Measurements from ENCODE around the gene RASGRF2.

The RASGRF2 gene

GRCh38 chr5:81052325-81052724 lies 92.2 kb downstream of the RASGRF2 start:
- TF ChIP-seq CTCF (IDR thresholded peaks at IDR 0.05), result no peak

DNA sequence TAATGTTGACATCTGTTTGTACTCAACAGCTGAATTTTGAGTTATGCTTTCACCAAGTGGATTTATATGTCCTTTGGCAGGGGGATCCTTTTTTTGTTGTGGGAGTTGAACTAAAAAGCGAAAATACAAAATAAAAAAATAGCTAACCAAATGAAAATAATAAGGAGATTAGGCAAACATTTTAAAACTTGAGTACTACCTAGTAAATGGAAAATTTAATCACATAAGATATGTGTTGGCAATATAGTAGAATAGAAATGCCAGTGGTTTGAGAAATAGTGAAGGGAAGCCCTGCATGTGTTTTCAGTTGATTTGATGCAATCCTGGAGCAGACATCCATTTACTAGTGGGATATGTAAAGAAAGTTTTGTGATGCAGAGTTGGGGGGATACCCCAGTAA lies 98.0 kb downstream of the RASGRF2 start:
- TF ChIP-seq CTCF (IDR thresholded peaks at IDR 0.05), result no peak

- no peak for TF ChIP-seq CTCF (IDR thresholded peaks at IDR 0.05)
Measured at GRCh38 chr5:81065492-81065891, 105.3 kb downstream of the RASGRF2 start.

DNA sequence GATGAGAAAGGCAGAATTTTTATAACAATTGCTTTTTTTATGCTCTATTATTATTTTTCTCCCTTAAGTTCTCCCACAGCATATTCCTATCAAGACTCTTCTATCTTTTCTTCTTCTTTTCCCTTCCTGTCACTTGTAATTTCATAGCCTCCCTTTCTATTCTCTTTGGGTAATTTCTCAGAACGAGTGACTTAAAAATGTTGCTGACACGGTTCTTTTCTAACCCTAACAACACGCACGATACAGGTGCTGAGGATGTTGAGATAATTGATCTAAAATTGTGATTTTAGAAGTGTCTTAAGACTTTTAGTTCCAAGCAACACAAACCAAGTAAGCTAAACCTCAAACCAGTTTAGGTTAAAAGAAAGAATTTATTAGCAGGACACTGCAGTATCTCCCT lies 105.9 kb downstream of the RASGRF2 start:
- no peak for TF ChIP-seq CTCF (IDR thresholded peaks at IDR 0.05)

- TF ChIP-seq CTCF (IDR thresholded peaks at IDR 0.05), result no peak
Measured at GRCh38 chr5:81067406-81067805, 107.2 kb downstream of the RASGRF2 start.

DNA sequence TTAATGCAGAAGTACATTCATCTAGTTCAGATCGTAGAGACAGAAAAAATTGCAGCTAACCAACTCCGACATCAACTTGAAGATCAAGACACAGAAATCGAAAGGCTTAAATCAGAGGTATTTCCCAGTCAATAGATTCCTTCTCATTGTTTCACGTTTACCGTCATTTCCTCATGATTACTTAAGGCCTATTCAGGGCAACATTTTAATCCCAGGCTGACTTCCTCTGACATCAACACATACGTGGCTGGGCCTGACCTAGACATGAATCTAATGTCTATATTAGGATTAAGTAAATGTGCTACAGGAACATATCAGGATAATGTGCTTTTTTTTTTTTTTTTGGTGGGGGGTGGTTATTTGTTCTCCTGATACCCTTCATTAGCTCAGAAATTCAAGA lies 107.9 kb downstream of the RASGRF2 start:
- no peak for TF ChIP-seq CTCF (IDR thresholded peaks at IDR 0.05)

- no peak for TF ChIP-seq CTCF (IDR thresholded peaks at IDR 0.05)
Measured at GRCh38 chr5:81068635-81069034, 108.5 kb downstream of the RASGRF2 start.

DNA sequence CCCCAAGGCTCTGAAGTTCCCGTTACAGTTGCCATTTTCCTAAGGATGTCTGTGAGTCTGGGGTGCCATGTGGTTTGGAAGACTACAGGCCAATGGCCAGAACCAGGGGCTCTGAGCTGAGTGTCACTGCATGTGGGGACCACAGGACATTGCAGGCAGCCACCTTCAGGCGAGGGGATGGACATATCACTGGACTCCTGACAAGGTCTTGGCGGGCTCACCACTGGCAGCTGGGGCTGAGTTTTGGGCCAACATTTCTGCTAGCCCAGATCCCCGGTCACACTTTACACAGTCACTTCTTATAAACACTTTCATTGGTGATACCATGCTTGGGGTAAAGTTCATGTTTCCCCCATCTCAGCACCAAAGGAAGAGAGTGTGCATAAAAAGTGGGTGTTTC lies 109.8 kb downstream of the RASGRF2 start:
- no peak for TF ChIP-seq CTCF (IDR thresholded peaks at IDR 0.05)
